ENCODE data around the gene MTCL3.

The MTCL3 gene

GRCh38 chr6:127464881-127465459 lies 54.2 kb downstream of the MTCL3 start:
- TF ChIP-seq CTCF (IDR thresholded peaks at IDR 0.05) (peak; percentile 31 to 76 (median 68)), POLR2A (IDR thresholded peaks at IDR 0.05) (no peak)
- intact Hi-C loops (cut with DNase I): loop anchor here (5.0 kb wide), 1 partner anchor 72 kb away; no protein-coding TSS in a partner anchor
- DNase-seq: no peak
- Histone ChIP-seq H3K4me3 (no peak overlapping the region), H3K9me3 (no peaks in the 10 kb centered on the region), H3K36me3 (no peaks in the 10 kb centered on the region), H3K27ac (peak overlapping the region in 3 of 4 donors; percentile 51 to 74 (median 56)), H3K27me3 (no peaks in the 10 kb centered on the region), H3K4me1 (peaks cover 0 to 17% (median 0%) of the 10 kb centered on the region in 3 donors)
- 33 to 35% methylated on average over 3 of the region's 3 CpGs for WGBS, 2 donors

- Histone ChIP-seq H3K27ac (peak overlapping the region in 3 of 4 donors; percentile 51 to 74 (median 56)), H3K36me3 (no peaks in the 10 kb centered on the region), H3K27me3 (no peaks in the 10 kb centered on the region), H3K4me3 (no peak overlapping the region), H3K4me1 (peaks cover 0 to 17% (median 0%) of the 10 kb centered on the region in 3 donors), H3K9me3 (no peaks in the 10 kb centered on the region)
- intact Hi-C loops (cut with DNase I): no loop called here
- 37 to 44% methylated on average over 6 of the region's 6 CpGs for WGBS, 2 donors
- no peak for TF ChIP-seq POLR2A (IDR thresholded peaks at IDR 0.05)
- no peak for TF ChIP-seq CTCF (IDR thresholded peaks at IDR 0.05)
- no peak for DNase-seq
Observed at GRCh38 chr6:127464161-127464880, 54.8 kb downstream of the MTCL3 start.

GRCh38 chr6:127463056-127463455 lies 56.1 kb downstream of the MTCL3 start:
- no peak for DNase-seq
- 42 to 50% methylated on average over 5 of the region's 5 CpGs for WGBS, 2 donors
- no peaks in the 10 kb centered on the region for H3K9me3 ChIP-seq
- intact Hi-C loops (cut with DNase I): no loop called here
- no peaks in the 10 kb centered on the region for H3K36me3 ChIP-seq
- no peak overlapping the region for H3K4me3 ChIP-seq
- peaks cover 0 to 19% (median 0%) of the 10 kb centered on the region in 3 donors for H3K4me1 ChIP-seq
- H3K27me3 ChIP-seq: no peaks in the 10 kb centered on the region
- peak overlapping the region in 3 of 4 donors; percentile 51 to 74 (median 54) for H3K27ac ChIP-seq
- TF ChIP-seq POLR2A (IDR thresholded peaks at IDR 0.05) (no peak), CTCF (IDR thresholded peaks at IDR 0.05) (no peak)

GRCh38 chr6:127462376-127462775 lies 56.8 kb downstream of the MTCL3 start:
- H3K27ac ChIP-seq: peak overlapping the region in 2 of 4 donors; percentile 51 to 74
- H3K36me3 ChIP-seq: no peaks in the 10 kb centered on the region
- DNase-seq: no peak
- no peaks in the 10 kb centered on the region for H3K9me3 ChIP-seq
- no peaks in the 10 kb centered on the region for H3K27me3 ChIP-seq
- 74 to 89% methylated on average over 2 of the region's 2 CpGs for WGBS, 2 donors
- intact Hi-C loops (cut with DNase I): no loop called here
- TF ChIP-seq CTCF (IDR thresholded peaks at IDR 0.05): peak in 1 of 6 experiments; percentile 9
- TF ChIP-seq POLR2A (IDR thresholded peaks at IDR 0.05): no peak
- no peak overlapping the region for H3K4me3 ChIP-seq
- peaks cover 0 to 24% (median 0%) of the 10 kb centered on the region in 3 donors for H3K4me1 ChIP-seq

- no peak overlapping the region for H3K4me3 ChIP-seq
- intact Hi-C loops (cut with DNase I): no loop called here
- peaks cover 0 to 33% (median 0%) of the 10 kb centered on the region in 3 donors for H3K4me1 ChIP-seq
- no peaks in the 10 kb centered on the region for H3K36me3 ChIP-seq
- no peak for TF ChIP-seq CTCF (IDR thresholded peaks at IDR 0.05)
- no peak for TF ChIP-seq POLR2A (IDR thresholded peaks at IDR 0.05)
- no peak for DNase-seq
- H3K27me3 ChIP-seq: no peaks in the 10 kb centered on the region
- 63 to 89% methylated on average over 1 of the region's 1 CpG for WGBS, 2 donors
- H3K9me3 ChIP-seq: no peaks in the 10 kb centered on the region
- H3K27ac ChIP-seq: peak overlapping the region in 2 of 4 donors; percentile 85 to 86
Observed at GRCh38 chr6:127460465-127460864, 58.7 kb downstream of the MTCL3 start.

Data from esophagus squamous epithelium (tissue), 5 donors.